ENCODE data around the gene U2AF1L4.

DNA sequence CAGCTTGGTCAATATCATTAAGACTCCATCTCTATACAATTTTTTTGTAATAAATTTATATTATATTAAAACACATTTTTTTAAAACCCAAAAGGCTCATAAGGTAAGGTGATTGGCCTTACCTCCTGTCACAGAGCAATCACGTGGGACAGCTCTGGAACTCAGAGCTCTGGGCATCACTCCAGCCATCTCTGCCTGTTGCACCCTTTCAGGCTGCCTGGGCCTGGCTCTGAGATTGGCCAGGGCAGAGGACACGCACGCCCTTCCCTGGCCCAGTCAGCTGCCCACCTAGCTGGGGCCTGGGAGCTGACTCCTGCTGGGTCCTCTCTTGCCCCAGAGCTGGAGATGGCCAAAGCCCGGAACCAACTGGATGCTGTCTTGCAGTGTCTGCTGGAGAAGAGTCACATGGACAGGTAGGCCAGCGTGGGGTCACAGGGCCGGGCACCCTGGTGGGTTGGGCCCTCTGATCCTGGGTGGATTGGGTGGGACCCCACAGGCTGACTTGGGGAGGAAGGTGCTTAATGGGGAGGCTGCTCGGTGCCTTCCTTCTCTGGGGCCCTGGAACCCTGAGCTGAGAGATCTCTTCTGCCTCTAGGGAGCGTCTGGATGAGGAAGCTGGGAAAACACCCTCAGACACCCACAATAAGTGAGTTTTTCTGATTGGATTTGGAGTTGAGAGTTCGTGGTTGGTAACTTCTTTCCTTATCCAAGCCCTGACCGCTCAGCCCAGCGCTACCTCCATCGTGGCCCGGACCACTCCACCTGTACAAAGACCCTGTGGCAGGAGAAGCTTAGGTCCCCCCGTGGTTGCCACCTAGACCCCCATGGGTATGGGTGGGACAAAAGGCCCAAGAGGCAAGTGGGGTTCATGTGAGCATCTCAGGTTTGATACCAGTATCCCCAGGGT lies 6.9 kb upstream of the U2AF1L4 start:
- TF ChIP-seq, protein P1, sequence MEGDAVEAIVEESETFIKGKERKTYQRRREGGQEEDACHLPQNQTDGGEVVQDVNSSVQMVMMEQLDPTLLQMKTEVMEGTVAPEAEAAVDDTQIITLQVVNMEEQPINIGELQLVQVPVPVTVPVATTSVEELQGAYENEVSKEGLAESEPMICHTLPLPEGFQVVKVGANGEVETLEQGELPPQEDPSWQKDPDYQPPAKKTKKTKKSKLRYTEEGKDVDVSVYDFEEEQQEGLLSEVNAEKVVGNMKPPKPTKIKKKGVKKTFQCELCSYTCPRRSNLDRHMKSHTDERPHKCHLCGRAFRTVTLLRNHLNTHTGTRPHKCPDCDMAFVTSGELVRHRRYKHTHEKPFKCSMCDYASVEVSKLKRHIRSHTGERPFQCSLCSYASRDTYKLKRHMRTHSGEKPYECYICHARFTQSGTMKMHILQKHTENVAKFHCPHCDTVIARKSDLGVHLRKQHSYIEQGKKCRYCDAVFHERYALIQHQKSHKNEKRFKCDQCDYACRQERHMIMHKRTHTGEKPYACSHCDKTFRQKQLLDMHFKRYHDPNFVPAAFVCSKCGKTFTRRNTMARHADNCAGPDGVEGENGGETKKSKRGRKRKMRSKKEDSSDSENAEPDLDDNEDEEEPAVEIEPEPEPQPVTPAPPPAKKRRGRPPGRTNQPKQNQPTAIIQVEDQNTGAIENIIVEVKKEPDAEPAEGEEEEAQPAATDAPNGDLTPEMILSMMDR (IDR thresholded peaks at IDR 0.05) = no peak
- no peak for TF ChIP-seq POLR2A (IDR thresholded peaks at IDR 0.05)
